Stimulated activated CD4-positive, alpha-beta T cell treated with anti-CD3 and anti-CD28 coated beads, Interleukin-4, amount 100 ng/mL, for 1 hour (primary cell): ENCODE measurements around the gene TMPRSS9.
"Not testable (repeated sequence)": the region's sequence is repeated elsewhere in the genome, so short reads cannot be mapped to it uniquely, and the experiment has no call there.

Source experiments
- DNase-seq: peaks from one replicate; pipeline ENCODE4 v3.0.0-alpha.2; 2020

Gene TMPRSS9

DNA sequence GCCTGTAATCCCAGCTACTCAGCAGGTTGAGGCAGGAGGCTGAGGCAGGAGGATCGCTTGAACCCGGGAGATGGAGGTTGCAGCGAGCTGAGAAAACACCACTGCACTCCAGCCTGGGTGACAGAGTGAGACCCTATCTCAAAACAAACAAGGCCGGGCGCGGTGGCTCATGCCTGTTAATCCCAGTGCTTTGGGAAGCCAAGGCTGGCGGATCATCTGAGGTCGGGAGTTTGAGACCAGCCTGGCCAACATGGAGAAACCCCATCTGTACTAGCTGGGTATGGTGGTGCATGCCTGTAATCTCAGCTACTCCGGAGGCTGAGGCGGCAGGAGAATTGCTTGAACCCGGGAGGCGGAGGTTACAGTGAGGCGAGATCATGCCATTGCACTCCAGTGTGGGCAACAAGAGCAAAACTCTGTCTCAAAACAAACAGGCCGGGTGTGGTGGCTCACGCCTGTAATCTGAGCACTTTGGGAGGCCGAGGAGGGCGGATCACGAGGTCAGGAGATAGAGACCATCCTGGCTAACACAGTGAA is 35.3 kb downstream of the TMPRSS9 start:
- DNase-seq: not testable (repeated sequence)

GRCh38 chr19:2397173-2397572 is 37.1 kb downstream of the TMPRSS9 start:
- not testable (repeated sequence) for DNase-seq

GRCh38 chr19:2398735-2399305 is 38.8 kb downstream of the TMPRSS9 start:
- no peak for DNase-seq

- DNase-seq: no peak
Measured at GRCh38 chr19:2399582-2399981, 39.5 kb downstream of the TMPRSS9 start.

DNA sequence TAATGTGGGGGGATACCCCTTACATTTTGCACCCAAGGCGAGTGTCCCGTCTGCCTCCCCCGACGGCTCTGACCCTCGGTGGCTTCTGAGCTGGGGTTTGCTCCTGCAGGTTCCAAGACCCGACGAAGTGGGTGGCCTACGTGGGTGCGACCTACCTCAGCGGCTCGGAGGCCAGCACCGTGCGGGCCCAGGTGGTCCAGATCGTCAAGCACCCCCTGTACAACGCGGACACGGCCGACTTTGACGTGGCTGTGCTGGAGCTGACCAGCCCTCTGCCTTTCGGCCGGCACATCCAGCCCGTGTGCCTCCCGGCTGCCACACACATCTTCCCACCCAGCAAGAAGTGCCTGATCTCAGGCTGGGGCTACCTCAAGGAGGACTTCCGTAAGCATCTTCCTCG is 48.2 kb downstream of the TMPRSS9 start:
- no peak for DNase-seq

GRCh38 chr19:2409352-2409912 is 49.4 kb downstream of the TMPRSS9 start:
- no peak for DNase-seq

DNA sequence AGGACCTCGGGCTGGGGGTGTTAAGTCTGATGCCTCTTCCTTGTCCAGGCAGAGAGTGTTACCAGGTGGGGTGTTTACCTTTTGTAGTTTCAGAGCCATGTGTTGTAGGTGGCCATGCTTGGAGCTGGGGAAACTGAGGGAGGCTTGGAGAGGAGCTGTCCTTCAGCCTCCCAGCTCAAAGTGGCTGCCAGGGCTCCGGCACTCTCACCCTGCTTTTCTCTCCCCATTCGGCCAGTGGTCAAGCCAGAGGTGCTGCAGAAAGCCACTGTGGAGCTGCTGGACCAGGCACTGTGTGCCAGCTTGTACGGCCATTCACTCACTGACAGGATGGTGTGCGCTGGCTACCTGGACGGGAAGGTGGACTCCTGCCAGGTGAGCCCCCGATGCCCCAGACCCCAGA is 50.0 kb downstream of the TMPRSS9 start:
- DNase-seq: no peak

DNA sequence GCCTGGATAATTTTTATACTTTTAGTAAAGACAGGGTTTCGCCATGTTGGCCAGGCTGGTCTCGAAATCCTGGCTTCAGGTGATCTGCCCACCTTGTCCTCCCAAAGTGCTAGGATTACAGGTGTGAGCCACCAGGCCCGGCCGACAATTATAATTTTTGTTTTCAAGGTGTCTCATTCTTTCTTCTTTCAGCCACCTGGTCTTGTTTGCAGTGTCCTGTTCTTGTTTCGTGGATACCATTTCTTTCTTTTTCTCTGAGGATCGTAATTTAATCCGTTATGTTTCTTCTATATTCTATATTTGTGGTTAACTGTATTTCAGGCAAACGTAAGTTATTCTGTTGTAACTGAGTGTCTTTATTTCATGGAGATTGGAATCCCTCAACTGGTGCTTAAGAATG is 51.6 kb downstream of the TMPRSS9 start:
- no peak for DNase-seq

GRCh38 chr19:2412449-2412848 is 52.4 kb downstream of the TMPRSS9 start:
- DNase-seq: no peak

DNA sequence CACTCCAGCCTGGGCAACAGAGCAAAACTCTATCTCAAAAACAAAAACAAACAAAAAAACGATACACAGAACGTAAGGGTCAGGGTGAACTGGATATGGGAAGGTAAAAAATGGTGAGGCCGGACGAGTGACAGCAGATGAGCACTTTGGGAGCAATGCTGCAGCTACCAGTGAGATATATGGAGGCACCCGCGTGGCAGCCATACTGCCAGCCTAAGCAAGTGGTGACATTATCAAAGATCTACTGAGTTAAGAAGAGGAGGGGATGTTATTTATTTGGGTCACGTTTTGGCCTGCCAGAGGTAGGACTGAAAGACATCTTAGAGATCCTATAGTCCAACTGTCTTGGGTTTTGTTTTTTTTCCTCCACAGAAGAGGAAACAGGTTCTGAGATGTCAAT is 53.1 kb downstream of the TMPRSS9 start:
- DNase-seq: no peak

DNA sequence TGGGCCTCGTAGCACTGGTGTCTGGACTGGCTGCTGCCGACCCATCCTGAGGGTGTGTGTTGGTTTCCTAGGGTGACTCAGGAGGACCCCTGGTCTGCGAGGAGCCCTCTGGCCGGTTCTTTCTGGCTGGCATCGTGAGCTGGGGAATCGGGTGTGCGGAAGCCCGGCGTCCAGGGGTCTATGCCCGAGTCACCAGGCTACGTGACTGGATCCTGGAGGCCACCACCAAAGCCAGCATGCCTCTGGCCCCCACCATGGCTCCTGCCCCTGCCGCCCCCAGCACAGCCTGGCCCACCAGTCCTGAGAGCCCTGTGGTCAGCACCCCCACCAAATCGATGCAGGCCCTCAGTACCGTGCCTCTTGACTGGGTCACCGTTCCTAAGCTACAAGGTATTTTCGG is 53.6 kb downstream of the TMPRSS9 start:
- DNase-seq: no peak

GRCh38 chr19:2415281-2415972 is 55.4 kb downstream of the TMPRSS9 start:
- DNase-seq: no peak

DNA sequence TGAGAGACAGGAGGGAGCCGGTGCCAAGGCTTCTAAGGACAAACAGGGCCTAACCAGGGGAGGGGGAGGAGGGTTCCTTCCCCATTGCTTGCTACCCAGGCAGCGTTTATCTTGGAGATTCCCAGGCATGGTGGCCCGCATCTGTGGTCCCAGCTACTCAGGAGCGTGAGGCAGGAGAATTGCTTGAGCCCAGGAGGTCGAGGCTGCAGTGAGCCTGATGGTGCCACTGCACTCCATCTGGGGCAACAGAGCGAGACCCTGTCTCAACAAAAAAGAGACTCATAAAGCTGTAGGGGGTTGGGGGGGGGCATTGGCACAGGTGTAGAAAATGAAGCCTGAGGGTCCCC is 55.9 kb downstream of the TMPRSS9 start:
- DNase-seq: no peak

GRCh38 chr19:2416321-2417097 is 56.4 kb downstream of the TMPRSS9 start:
- no peak for DNase-seq

DNA sequence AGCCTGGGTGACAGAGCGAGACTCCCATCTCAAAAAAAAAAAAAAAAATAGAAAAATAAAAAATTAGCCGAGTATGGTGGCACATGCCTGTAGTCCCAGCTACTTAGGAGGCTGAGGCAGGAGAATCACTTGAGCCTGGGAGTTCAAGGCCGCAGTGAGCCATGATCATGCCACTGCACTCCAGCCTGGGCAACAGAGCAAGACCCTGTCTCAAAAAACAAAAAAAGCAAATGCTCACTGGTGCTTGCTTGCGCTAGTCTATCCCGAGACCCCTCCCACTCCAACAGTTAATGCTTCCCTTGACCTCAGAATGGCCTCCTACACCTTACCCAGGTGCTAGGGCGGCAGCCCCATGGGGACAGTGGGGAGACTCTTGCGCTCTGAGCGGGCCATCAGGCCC is 57.4 kb downstream of the TMPRSS9 start:
- not testable (repeated sequence) for DNase-seq

DNA sequence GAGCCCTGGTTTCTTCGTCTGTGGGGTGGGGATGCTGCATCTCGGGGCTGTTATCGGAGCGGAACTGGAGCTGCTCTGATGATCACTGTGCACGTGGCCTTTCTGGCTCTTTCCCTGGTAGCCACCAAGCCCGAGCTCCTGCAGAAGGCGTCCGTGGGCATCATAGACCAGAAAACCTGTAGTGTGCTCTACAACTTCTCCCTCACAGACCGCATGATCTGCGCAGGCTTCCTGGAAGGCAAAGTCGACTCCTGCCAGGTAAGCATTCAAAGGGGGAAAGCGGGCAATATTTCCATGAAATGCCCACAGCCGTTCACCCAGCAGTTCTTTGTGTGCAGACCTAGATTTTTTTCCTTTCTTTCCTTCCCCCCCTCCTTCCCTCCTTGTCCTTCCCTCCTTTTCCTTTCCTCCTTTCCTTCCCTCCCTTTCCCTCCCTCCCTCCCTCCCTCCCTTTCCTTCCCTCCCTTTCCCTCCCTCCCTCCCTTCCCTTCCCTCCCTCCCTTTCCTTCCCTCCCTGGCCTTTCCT is 57.9 kb downstream of the TMPRSS9 start:
- no peak for DNase-seq

DNA sequence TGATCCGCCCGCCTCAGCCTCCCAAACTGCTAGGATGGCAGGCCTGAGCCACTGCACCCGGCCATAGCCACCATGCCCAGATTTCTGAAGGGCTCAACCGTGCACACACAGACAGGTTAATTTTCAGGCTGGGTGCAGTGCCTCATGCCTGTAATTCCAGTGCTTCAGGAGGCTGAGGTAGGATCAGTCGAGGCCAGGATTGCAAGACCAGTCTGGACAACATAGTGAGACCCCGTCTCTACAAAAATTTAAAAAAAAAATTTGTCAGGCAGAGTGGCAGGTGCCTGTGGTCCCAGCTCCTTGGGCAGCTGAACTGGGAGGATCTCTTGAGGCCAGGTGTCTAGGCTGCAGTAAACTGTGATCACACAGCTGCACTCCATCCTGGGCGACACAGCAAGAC is 59.7 kb downstream of the TMPRSS9 start:
- DNase-seq: no peak

DNA sequence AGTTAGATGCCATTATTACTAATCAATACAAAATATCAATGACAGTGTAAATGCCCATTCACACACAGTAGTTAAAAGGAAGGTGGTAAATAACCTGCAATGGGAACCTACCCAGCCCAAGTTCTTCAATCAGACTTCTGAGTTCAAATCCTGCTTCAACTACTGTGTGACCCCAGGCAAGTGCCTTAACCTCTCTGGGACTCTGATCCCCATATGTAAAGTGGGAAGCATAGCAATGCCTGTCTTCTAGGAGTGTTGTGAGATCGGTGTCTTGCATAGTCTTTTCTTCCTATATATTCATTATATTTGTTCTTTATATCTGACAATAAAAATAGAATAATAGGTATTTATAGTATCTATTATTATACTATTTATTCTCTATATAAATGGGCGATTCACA is 60.4 kb downstream of the TMPRSS9 start:
- DNase-seq: no peak

GRCh38 chr19:2421581-2422306 is 61.7 kb downstream of the TMPRSS9 start:
- DNase-seq: no peak

GRCh38 chr19:2423071-2423914 is 63.2 kb downstream of the TMPRSS9 start:
- no peak for DNase-seq

GRCh38 chr19:2423915-2424685 is 64.0 kb downstream of the TMPRSS9 start:
- no peak for DNase-seq
